Measurements from ENCODE around the gene GNG11.
A peak's percentile ranks its signal among the peaks of the same experiment; 100 is the strongest.

Gene GNG11

GRCh38 chr7:93948106-93948505, 26.6 kb downstream of the GNG11 start:
- DNase-seq (ENCODE audit: low read depth) = peak; percentile 60

- no peak for DNase-seq (ENCODE audit: low read depth)
Measured at GRCh38 chr7:93948873-93949272, 27.3 kb downstream of the GNG11 start.

GRCh38 chr7:93949423-93949822, 27.9 kb downstream of the GNG11 start:
- DNase-seq (ENCODE audit: low read depth) = peak; percentile 92

GRCh38 chr7:93955304-93955703, 33.8 kb downstream of the GNG11 start:
- DNase-seq (ENCODE audit: low read depth) = no peak

GRCh38 chr7:93957767-93958166, 36.2 kb downstream of the GNG11 start:
- DNase-seq (ENCODE audit: low read depth) = no peak

GRCh38 chr7:93958216-93958615, 36.7 kb downstream of the GNG11 start:
- peak; percentile 59 for DNase-seq (ENCODE audit: low read depth)

GRCh38 chr7:93958651-93959050, 37.1 kb downstream of the GNG11 start:
- DNase-seq (ENCODE audit: low read depth) = no peak

GRCh38 chr7:93960986-93961385, 39.5 kb downstream of the GNG11 start:
- no peak for DNase-seq (ENCODE audit: low read depth)

GRCh38 chr7:93964262-93964661, 42.7 kb downstream of the GNG11 start:
- DNase-seq (ENCODE audit: low read depth) = no peak

- no peak for DNase-seq (ENCODE audit: low read depth)
Measured at GRCh38 chr7:93964813-93965212, 43.3 kb downstream of the GNG11 start.

- DNase-seq (ENCODE audit: low read depth) = no peak
Measured at GRCh38 chr7:93968911-93969620, 47.5 kb downstream of the GNG11 start.

- DNase-seq (ENCODE audit: low read depth) = no peak
Measured at GRCh38 chr7:93972029-93972725, 50.6 kb downstream of the GNG11 start.

- peak; percentile 60 for DNase-seq (ENCODE audit: low read depth)
Measured at GRCh38 chr7:93973134-93973533, 51.6 kb downstream of the GNG11 start.

GRCh38 chr7:93977211-93977950, 55.8 kb downstream of the GNG11 start:
- no peak for DNase-seq (ENCODE audit: low read depth)
